GM18508 (cell line): ENCODE results near the gene NR6A1.
"Not testable (repeated sequence)": the region's sequence is repeated elsewhere in the genome, so short reads cannot be mapped to it uniquely, and the experiment has no call there.

ENCODE experiments used
- ATAC-seq: cut with Tn5 transposase; IDR thresholded peaks from one replicate; pipeline ENCODE4 v1.9.1; 2021; ENCODE audit warnings: moderate number of reproducible peaks; ENCODE audit not compliant: insufficient read depth, unreplicated experiment

The NR6A1 gene

DNA sequence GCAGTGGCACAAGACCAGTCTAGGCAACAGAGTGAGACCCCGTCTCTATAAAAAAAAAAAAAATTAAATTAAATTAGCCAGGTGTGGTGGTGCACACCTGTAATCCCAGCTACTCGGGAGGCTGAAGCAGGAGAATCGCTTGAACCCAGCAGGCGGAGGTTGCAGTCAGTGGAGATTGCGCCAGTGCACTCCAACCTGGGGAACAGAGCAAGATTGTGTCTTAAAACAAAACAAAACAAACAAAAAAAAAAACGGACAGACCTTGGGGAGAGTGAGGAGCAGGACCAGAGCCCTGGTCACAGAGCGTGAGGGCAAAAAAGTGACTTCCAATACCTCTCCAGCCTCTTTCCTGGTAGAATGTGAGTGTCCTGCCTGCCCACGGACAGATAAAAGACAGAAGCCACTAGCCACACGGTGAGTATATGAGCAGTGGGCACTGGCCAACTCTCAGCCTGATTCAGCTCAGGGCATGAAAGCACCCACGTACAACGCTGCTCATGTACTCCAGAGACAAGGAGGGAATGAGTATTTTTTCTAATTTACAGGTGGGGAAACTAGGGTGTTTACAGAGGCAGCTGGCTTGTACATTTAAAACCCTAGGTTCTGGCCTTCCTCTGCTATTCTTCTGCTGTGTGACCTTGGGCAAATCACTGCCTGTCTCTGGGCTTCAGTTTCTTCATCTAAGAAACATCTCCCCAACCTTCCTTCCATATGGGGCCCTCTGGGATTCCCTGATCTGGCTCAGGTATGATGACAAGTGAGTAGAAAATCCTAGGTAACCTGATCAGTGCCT is 7.7 kb upstream of the NR6A1 start:
- ATAC-seq, result no peak

DNA sequence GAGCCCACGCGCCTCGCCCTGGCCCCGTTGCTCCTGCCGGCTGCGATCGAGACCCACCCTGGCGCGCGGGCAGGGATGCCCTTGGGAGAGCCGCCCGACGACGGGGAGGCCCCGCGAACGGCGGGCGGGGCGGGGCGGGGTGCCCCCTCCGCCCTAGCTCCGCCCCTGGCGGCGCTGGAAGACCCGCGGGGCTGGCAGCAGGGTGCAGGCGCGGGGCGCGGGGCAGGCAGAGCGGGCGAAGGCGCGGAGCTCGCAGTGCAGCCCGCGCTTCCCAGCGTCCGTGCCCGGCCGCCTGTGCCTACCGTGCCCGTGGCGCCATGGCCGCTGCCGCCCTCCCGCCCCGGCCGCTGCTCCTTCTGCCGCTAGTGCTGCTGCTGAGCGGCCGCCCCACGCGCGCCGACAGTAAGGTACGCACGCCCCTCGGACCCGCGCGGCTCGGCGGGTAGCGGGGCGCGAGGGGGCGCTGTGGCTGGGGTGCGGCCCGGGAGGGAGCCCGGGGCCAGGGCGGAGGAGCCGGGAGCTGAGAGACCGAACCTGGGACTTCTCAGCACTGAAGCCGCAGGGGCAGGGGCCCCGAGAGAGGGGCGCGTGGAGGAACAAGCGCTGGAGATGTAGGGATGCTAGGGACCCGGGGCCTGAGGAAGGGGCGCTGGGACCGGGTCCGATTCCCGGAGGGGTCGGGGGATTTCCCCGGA is 6.0 kb upstream of the NR6A1 start, which contains the start of gene OLFML2A:
Gene OLFML2A (plus strand): TSS at position 180 of the 695 bp plus-strand sequence. CDS start 138 bp downstream, at position 318.
- ATAC-seq, result no peak

DNA sequence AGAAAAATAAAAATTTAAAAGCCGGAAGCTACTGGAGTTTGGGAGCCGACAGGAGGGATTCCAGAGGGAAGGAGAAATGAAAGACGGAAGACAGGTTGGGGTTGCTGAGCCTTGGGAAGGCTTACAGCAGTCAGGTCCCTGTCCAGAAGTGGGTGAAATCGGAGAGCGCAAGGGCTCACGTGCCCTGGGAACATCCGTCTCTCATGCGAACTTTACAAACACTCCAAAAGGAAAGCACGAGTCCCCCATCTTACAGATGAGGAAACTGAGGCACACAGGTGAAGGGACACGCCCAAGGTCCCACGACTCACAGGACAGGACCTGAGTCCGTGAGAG is 5.5 kb upstream of the NR6A1 start:
- no peak for ATAC-seq

DNA sequence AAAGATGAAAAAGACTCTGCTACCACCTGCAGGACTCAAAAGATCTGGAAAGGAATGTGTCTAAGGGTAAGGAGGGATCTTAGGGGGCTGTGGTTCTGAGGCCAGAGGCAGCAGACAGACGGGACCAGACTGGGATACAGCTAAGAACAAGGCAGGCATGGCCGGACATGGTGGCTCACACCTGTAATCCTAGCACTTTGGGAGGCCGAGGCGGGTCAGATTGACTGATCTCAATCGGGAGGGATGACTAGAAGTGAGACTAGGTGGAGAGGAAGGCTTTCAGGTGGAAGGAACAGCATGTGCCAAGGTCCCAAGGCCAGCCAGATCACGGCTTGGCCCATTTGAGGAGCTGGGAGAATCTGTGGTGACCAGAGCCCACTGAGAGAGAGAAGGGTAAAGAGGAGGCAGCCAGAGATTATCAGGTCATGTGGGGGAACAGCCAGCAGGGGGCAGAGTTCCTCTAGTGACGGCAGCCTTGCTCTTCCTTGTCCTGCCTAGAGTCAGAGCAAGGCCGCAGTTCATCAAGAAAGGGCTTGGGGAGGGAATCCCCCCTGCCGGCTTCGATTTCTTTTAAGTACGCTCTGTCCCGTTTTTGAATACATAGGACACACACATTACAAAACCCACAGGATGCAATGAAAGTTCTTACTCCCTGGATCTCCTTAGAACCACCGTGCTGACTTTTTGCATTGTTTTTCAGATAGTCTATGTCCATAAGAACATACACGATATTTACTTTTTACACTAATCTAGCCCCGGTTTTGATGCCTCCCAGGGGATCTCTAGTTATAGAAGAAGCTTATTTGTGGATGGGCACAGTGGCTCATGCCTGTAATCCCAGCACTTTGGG is 3.2 kb upstream of the NR6A1 start:
- no peak for ATAC-seq

DNA sequence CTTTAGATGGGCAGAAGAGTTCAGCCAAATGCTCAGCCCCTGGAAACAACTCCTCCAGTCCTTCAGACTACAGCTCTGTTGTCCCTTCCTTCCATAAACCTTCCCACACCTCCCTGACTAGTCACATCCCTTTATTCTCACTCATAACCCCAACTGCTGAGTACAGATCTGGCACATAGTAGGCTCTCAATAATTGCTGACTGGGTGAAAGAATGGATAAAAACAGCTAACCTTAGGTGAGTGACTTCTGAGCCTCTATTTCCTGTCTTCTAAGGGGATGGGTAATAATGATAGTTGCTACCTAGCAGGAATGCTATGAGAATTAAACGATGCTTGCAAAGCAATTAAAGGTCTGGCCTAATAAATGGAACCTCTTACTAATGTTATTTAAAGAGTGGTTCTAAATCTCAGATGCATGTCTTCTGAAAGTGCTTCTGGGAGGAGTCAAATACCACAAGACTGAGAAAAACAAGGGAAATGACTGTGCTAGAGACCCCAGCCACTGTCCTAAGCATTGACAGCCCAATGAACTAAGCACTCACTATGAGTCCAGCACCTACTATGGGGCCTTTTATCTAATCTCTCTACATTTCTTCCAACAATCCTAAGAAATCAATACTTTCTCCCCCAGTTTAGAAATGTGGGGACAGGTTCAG is 2.5 kb upstream of the NR6A1 start:
- no peak for ATAC-seq

DNA sequence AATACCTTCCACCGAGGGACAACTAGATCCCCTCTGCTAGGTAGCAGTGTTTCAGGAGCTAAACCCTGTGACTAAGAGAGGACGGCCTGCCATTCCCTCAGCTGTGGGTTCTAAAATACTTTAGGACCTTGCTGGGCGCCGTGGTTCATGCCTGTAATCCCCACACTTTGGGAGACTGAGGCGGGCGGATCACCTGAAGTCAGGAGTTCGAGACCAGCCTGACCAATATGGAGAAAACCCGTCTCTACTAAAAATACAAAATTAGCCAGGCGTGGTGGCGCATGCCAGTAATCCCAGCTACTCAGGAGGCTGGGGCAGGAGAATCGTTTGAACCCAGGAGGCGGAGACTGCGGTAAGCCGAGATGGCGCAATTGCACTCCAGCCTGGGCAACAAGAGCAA is 1.8 kb upstream of the NR6A1 start:
- ATAC-seq, result not testable (repeated sequence)

DNA sequence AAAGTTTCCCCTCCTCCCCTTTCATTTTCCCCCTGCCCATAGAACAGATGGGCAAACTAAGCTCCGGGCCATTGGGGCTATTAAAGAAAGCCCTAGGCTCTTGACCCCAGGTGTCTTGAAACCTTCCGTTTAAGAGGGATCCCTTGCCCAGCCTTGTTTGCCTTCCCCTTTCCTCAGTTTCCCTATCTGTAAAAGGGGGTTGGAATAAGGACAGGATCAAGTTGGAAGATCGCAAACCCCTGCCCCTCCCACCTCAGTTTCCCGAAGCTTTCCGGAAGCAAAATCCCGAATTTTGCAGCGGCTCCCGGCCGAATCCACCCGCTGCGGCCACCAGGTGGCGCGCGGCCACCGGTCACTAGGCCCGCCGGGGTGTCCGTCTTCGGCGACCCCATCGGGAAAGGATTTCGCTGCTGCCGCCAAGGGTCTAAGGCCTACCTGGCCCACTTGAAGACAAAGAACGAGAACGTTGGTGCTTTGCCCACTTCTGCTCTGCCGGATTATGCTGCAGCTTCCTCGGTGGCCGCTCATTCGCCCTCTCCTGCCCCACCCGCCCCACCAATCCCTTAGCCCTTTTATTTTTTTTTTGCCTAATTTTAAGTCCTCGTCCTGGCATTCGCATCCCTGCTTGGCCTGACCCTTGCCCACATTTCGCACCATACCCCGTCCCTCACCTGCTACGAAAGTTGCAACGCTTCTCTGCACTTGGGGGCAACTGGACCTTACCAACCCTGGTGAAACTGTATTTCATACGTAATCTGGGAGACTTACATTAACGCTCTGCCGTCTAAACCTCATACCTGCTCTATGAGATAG is 962 bp upstream of the NR6A1 start:
- ATAC-seq, result no peak

DNA sequence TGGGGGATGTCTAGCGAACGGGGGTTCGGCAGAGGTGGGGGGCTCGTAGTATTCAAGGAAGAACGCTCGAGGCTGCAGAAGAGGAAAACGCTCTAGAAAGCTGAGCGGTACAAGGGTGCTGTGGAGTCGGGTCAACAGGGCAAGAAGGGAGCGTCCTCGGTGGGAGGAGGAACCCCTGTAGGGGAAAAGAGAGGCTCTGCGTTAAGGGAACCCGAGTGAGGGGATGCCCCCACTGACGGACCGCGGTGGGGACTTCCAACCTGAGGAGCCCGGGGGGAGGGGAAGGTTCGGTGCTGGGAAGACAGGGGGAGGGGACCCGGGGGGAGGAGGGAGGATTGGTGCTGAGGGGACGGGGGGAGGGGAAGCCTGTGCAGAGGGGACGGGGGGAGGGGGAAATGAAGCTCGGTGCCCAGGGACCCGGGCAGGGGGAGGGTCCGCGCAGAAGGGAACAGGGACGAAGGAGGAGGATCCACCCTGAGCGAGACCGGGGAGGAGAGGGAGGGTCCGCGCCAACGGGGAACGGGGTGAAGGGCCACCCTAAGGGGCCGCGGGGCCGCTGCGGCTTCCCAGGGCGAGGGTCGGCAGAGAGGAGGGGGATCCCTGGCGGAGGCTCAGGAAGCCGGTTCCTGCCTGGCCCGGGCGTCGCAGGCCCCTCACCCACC is 621 bp downstream of the NR6A1 start:
- ATAC-seq, result no peak

DNA sequence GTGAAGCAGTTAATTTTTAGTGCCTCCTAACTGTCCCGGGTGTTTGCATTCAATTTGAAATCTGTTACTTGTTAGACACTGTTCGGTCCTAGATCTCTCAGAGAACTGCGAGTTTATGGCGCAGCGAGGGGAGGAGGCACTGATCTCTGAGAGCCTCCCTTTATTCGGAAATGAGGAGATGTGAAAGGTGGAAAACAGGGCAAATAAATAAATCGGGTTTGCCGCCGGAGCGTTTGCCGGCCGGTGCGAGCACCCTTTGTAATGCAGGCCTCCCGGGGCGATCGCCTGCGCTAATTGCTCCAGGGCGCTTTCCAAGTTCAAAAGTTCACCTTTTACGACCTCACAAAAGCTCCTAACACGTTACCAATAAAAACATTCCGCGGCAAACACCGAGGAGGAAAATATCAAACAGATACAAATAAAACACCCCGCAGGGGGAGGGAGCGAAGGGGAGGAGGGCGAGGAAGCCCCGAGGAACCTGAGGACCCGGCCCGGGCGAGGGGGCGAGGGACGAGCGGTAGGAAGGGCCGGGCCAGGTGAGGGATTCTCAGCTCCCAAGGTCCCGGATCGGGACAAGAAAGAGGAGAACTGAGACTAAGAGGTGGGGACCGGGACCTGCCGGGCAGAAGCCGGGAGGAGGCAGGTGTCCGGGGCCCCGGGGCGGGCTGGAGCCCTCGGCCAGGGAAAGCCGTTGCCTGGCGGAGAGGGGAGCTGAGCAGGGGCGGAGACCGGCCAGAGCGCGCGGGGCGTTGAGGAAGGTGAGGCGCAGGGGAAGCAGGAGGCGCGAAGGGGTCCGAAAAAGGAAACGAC is 1.4 kb downstream of the NR6A1 start:
- ATAC-seq, result no peak

DNA sequence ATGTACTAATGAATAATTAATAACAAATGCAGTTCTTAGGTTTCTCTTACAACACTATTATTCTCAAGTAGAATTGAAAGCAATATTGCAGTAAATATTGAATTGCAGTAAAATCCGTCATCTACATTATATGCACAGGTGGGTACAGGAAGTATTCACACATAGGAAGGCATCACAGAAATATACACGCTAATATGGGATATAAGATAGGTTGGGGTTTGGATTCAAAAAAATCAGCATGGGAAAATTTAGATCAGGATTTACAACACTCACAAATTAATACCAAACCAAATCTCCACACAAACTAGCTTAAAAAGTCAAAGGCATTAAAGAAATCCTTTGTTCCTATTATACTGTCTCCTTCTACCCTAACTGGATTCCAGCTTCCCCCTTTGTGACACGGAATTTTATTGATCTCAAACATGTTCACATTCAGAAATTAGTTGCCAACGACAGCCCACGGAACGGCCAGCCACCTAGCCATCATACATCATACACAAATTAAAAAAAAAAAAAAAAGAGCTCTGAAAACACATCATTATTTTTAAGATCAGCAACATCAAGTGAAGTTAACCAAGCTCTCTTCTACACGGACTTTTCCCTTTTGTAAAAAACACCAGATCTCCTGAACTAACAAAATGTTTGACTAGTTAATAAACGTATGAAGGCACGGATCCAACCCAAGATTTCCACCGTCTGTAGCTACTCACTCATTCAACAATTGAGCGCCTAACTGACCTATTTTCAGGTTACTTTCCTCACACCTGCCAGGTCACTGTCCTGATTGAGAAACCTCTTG is 2.2 kb downstream of the NR6A1 start:
- ATAC-seq, result no peak

DNA sequence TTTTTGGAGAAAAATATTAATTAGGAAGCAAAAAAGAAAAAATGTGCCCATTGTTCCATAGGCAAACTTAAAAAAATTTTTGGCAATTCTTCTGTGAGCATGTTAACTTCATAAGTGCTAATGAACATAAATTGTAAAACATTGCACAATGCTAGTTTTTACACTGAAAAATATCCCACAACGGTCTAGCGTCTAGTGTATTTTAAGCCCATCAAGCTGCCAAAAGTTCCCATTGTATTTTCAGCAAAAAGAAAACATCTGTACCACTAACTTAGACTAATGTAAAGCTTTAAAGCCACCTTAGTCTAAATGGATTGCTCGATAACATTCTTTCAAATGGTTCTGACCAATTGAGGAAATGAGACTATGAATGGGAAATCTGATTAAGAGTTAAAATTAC is 2.8 kb downstream of the NR6A1 start:
- ATAC-seq, result no peak

DNA sequence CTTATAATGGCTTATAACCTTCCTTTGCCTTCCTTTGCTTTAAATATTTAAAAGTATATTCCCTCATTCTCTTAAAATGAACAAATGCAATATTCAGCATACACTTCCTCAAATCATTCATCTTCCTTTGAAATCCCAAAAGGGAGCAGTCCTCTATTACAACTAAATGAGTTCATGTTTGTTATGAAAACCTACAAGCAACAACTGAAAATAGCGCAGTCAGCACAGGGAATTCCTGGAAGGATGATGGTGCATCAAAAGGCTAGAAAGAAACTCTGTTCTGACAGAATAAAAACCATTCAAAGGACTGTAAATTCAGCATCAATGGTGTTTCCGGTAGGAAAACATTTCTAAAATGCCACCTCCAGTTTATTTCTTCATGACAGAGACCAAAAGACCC is 3.3 kb downstream of the NR6A1 start:
- ATAC-seq, result no peak

DNA sequence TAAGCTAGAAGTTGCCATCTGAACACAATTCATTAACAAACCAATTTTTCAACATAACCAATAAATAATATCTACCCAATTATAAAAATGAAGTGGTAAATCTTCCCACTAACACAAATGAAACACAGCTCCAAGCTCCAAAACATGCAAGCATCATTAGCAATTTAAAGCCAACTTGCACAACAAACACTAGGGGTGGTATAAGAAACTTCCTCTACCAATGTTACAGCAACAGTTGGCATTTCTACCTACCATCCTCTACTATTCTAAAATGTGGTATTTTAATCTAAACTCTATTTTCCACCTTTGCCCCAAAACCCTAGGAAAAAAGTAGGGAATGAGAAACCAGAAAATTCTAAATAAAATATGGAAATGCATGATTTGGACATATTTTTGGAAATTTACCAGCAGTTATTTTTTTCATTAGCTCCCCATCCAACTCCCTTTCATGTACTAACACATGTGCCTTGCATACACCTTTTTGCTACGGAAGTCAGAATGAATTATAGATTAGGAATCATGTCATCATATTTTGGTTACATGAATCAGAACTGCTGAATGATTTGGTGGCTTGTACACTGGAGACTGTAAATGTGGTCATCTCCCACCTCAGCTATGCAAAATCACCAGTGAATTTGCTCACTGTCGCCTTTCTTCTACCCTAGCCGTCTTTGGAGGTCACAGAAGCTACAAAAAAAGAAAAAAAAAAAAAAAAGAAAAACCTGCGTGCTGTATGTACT is 4.1 kb downstream of the NR6A1 start:
- no peak for ATAC-seq

DNA sequence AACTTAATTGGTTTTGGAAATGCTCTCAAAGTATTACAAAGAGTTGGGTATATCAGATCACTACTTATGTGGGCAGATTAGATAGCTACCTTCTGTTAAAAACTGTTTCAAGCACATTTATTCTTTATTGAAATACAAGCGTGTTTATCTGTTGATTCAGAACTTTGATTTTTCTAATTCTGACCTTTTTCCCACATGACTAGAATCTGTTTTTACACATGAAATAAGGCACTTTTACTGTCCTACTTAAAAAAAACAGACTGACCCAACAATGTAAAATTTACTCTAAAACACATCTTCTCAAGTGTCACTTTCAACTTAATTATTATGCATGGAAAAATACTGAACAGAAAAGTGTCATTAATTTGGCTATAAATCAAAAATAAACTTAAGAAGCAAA is 4.8 kb downstream of the NR6A1 start:
- no peak for ATAC-seq

DNA sequence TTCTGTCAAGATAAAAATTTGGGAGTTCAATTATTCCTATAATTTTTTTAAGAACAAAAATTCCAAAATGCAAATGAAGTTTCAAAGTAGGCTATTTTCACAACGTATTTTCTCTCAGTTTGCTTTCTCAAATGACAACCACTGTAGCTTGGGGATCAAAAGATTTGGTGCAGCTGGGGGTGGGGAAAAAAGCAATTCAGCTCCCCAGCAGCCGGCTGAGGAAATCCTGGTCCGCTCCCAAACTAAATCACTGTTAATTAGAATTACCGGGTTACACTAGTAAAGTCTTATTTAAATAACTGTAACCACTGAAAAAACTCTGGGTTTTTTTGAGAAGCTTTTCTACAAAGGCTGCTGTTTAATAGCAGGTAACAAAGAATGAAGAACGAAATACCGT is 5.7 kb downstream of the NR6A1 start:
- no peak for ATAC-seq

DNA sequence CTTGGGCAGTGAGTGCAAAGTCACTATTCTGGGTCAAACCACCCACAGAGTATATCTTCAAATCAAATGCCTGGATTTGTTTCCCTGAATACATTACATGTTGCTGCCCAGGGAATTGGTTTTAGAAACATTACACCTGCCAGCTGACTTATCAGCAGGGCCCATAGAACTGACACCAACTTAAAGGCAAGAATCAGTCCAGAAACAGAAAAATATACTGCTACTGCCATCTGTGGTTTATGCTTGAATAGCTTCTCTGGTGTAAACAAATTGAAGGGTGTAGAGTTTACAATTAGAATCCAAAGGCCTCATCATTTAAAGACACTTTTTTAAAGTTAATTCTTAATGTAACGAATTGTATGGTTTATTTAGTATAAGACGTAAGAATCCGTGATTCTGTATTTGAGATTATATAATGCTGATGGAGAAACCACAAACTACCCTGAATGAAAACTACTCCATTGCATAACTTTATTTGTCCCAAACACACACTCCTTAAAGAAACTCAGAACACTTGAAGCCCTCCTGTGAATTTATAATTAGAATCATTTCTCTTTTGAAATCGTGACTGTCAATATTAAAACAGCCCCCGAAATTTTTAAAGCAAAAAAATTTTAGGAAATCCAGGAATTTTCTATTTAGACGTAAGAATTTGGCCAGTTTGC is 6.2 kb downstream of the NR6A1 start:
- ATAC-seq, result no peak
